T-helper 2 cell treated with Interferon-gamma antibody and Interleukin-4, amounts not matched to agents 100 ng/mL and 5 ng/mL, for 36 hours (primary cell): Measurements from ENCODE around the gene JPH4. TPM values are rescaled to one million over a fixed set of nuclear protein-coding genes. Genes with fewer than 3 reads are reported as not detected.
"Not testable (repeated sequence)": the region's sequence is repeated elsewhere in the genome, so short reads cannot be mapped to it uniquely, and the experiment has no call there.

ENCODE experiments used
- intact Hi-C: fragments of 100-400 bp; cut with micrococcal nuclease; formaldehyde crosslinking; loops from one replicate; pipeline ENCODE4 v1.15.1; 2023
- total RNA-seq: library from RNA; stranded (reverse); gene quantifications from 2 replicates; pipeline ENCODE4 v1.2.3, GENCODE V29; 2022

The JPH4 gene
- total RNA-seq, 1 donor from 2014 or later, result not detected

DNA sequence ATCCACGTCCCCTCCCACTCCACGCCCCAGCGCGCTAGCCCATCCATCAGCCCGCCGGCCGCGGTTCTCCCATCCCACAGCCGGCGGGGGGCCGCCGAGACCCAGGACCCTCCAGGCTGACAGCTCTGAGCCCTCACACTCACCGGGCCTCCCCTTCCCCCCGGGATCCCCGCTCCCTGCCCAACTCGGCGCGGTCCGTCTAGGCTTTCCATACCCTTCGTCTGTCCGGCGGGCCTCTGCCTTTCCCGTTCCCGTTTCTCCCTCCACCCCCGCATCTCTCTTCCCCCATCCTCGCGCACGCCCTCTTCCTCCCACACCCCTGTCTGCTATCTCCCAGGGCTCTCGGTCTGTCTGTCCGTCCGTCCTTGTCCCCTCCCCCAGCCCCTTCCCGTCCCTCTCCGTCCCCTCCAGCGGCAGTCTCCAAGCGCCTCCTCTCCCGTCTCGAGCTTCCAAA is 27.8 kb downstream of the JPH4 start:
- intact Hi-C loops, result loop anchor here (1.0 to 10.0 kb wide), 4 partner anchors 16 to 544 kb away; partner anchors contain the start of genes ACIN1, AP1G2, C14orf119 and NGDN

DNA sequence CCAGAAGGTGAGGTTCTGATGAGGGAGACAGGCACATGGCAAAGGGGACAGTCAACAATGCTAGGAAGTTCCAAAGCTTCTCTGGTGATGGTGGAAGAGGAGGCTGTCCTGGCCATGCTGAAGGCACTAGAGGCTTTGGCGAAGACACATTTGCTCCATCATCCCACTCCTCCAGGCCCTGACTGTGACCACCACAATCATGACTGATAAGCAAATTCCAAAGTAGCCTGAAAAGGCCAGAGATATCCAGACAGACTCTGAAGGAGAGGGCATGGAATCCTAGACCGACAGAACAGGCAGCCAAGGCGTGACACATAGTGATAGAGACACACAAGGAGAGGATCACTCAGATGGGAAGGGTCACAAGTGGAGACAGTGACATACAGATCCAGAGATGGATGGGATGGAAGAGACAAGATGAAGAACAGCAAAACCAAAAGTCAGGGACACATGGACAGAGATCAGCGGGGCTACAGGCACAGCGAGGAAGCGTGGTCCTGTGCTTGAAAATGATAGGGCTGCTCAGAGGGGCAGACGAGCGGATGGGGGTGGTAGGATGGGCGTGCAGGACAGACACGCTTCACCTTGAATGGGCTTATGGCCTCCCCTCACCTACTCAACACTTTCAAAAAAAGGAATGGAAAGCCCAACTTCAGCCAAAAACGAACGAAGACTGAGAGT is 28.3 kb downstream of the JPH4 start:
- intact Hi-C loops, result loop anchor here (2.0 to 10.0 kb wide), 3 partner anchors 17 to 545 kb away; partner anchors contain the start of genes ACIN1, AP1G2, C14orf119 and PCK2

GRCh38 chr14:23548351-23549318 is 30.0 kb downstream of the JPH4 start:
- intact Hi-C loops, result no loop called here

DNA sequence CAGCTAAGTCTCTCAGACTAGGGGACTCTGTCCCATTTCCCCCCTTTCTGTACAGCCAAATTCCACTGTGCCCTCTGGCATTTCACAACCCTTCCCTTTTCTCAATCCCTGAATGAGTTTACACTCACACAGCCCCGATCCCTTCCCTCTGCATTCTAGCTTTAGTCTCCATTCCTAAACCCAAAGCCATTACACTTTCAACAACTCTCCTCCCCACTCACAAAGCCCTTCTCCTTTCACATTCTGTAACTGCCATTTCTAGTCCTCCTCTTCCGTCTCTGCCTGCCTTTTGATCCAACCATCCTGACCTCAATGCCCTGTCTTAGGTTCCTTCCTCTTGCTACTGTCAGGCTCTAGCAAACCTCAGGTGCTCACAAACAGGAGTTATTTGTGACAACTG is 30.7 kb downstream of the JPH4 start:
- intact Hi-C loops, result no loop called here

- intact Hi-C loops, result no loop called here
Measured at GRCh38 chr14:23546450-23547035, 32.0 kb downstream of the JPH4 start.

DNA sequence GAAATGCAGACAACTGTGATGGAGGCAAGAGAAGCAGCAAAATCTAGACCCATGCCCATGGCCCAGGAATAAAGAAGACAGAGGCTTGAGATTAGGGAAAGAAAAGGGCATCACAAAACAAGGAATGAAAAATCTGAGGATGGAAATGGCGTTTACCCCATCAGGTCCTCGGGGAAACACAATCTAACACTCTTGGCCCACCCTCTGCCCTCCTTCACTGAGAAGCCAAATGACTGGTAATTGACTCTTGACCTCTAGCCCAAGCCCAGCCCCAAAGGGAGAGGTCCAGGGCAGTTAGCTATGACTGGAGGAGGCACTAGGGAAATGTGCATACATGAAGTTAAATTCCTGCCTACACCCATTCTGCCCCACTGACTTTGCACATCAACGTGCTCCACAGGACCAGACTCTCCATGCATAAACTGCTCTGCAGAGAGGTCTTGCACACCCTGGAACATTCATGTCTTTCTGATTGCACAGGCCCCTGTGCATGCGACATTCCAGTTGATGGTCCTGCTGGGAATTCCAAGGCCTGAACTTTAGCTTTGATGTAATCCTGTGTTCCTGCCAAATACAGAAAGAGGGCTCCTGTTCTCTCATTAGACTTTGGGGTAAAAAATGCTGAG is 32.7 kb downstream of the JPH4 start:
- intact Hi-C loops, result no loop called here

- intact Hi-C loops, result no loop called here
Measured at GRCh38 chr14:23544511-23545447, 33.8 kb downstream of the JPH4 start.

DNA sequence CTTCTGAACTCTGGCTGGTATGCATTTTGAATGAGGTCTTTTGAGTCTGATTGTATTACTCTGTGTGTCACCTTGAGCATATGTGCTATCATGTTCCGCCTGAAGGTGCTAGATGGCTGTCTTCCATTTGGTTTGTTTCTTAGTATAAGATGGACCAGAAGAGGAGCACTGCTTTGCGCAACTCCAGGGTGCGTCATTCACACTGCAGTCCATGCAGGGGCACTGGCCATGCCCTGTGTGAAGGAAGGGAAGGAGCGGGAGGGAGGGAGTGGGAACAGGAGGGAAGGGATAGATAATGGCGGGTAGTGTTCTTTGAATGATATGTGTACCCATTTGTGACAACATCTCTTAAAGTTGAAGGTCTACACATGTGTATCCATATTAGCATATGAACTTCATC is 35.2 kb downstream of the JPH4 start:
- intact Hi-C loops, result no loop called here

DNA sequence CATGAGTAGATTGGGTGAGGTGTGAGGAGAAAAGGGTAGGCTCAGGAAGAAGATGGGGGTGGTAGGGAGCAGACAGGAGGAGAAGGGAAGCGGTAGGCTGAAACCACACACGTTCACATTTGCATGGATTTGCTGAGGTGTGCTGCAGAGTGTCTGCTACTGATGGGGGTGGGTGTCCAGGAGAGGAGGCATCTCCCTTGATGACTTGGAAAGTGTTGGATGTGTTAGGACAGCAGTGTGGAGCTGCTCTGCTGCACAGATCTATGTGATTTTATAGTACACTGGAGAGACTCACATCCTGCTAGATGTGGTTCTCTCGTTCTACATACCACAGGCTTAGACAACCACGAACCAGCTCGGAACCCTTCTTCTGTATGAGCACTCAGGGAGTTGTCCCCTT is 36.3 kb downstream of the JPH4 start:
- intact Hi-C loops, result no loop called here

DNA sequence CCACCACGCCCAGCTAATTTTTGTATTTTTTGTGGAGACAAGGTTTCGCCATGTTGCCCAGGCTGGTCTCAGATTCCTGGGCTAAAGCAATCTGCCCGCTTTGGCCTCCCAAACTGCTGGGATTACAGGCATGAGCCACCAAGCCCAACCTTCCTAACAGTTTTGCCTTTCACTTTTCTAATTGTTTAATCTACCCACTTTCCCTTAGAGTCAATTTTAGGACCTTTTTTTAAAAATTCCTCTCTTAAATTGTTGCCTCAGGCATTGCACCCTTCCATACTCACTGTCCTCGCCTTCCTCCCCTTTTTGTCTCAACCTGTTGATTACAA is 38.5 kb downstream of the JPH4 start:
- intact Hi-C loops, result no loop called here

GRCh38 chr14:23539248-23540140 is 39.1 kb downstream of the JPH4 start:
- intact Hi-C loops, result loop anchor here (1.0 kb wide), 1 partner anchor 61 kb away; no protein-coding TSS in a partner anchor

GRCh38 chr14:23538785-23539184 is 39.8 kb downstream of the JPH4 start:
- intact Hi-C loops, result loop anchor here (1.0 kb wide), 1 partner anchor 60 kb away; no protein-coding TSS in a partner anchor

- intact Hi-C loops, result no loop called here
Measured at GRCh38 chr14:23538050-23538718, 40.4 kb downstream of the JPH4 start.

GRCh38 chr14:23537351-23538049 is 41.1 kb downstream of the JPH4 start:
- intact Hi-C loops, result no loop called here

DNA sequence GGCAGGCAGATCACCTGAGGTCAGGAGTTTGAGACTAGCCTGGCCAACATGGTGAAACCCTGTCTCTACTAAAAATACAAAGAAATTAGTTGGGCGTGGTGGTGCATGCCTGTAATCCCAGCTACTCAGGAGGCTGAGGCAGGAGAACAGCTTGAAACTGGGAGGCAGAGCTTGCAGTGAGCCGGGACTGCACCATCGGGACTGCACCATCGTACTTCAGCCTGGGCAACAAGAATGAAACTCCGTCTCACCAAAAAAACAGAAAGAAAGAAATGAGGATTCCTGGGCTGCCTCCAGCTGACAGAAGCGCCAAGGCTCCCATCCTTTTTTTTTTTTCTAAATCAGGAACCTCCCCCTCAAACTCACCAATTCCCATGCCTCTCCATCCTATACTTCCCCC is 41.7 kb downstream of the JPH4 start:
- intact Hi-C loops, result not testable (repeated sequence)

DNA sequence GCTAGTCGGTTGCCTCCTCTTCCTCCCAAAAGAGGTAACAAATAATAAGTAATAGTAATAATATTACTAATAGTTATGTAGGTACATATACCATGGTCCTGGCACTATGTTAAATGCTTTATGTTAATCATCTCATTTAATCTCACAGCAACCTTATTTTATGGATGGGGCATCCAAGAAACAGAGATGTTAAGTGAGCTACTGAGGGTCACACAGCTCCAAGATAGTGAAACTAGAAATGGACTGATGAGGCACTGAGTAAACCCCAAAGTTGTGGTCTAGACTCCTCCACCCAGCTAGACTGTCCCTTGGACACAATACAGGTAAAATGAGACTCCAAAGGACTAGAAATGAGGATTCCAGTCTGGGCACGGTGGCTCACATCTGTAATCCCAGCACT is 42.1 kb downstream of the JPH4 start:
- intact Hi-C loops, result no loop called here

DNA sequence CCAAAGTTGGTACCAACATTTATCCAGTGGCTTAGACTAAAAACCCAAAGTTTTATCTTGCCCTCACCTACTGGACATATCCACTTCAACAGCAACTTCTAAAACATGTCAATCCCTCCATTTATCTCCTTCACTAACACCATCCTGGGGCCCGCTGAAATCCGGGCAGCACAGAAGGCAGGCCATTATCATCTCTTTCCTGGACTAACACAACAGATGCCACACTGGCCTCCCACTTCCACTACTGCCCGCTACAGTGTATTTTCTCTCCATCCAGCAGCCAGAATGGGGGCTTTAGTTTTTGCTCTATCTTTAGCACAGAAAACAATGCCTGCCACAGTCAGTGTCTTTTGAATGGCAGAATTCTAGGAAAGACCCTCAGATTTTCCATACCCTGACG is 42.6 kb downstream of the JPH4 start:
- intact Hi-C loops, result no loop called here
